IMR-90 (cell line): ENCODE data around the gene SGPL1. TPM values are rescaled to one million over a fixed set of nuclear protein-coding genes. Genes with fewer than 3 reads are reported as not detected.
A peak's percentile ranks its signal among the peaks of the same experiment; 100 is the strongest.

Experiments
- ATAC-seq: fragments of 200-7000 bp; cut with Tn5 transposase; 2 replicates; pipeline ENCODE4 v1.9.1; 2020; ENCODE audit warnings: low read depth, mild to moderate bottlenecking, moderate library complexity
- BruUV-seq: library from RNA; stranded (reverse); fragments of 400-500 nt; replicated peaks from 2 replicates; lab custom pipeline; 2021; lab: Mats Ljungman, UMichigan
- CTCF ChIA-PET: fragments of 300-600 bp; formaldehyde crosslinking; extraction: SDS; loops from one replicate; lab custom pipeline; 2021; ENCODE audit warnings: antibody characterized with exemption; lab: Yijun Ruan, JAX
- POLR2A ChIA-PET: fragments of 300-600 bp; sonication (Branson Sonifier 250); formaldehyde crosslinking; loops from one replicate; lab custom pipeline; 2022; ENCODE audit warnings: antibody characterized with exemption; ENCODE audit not compliant: unreplicated experiment; lab: Charles Lee
- DNase-seq: peaks from one replicate; pipeline ENCODE4 v3.0.0; 2013
- H2AFZ ChIP-seq: replicated peaks from 2 replicates; pipeline ENCODE3; 2013; ENCODE audit warnings: low read length, mild to moderate bottlenecking; ENCODE audit not compliant: poor library complexity
- H2AK5ac ChIP-seq: 2 replicates; pipeline ENCODE4 v1.6.1; 2013; ENCODE audit warnings: low read depth, low read length, inconsistent platforms
- H2AK9ac ChIP-seq: replicated peaks from 2 replicates; pipeline ENCODE3; 2013; ENCODE audit warnings: mild to moderate bottlenecking, low read depth, low read length, moderate library complexity; ENCODE audit not compliant: poor library complexity
- H2BK120ac ChIP-seq: 2 replicates; pipeline ENCODE4 v1.6.1; 2013; ENCODE audit warnings: low read depth, low read length, inconsistent platforms
- H2BK15ac ChIP-seq: 3 replicates; pipeline ENCODE4 v1.6.1; 2013; ENCODE audit warnings: low read depth, low read length, inconsistent platforms
- H2BK20ac ChIP-seq: 2 replicates; pipeline ENCODE4 v1.6.1; 2013; ENCODE audit warnings: low read depth, mild to moderate bottlenecking, inconsistent platforms, low read length, moderate library complexity
- H2BK5ac ChIP-seq: 2 replicates; pipeline ENCODE4 v1.6.1; 2013; ENCODE audit warnings: mild to moderate bottlenecking, low read depth, low read length, inconsistent platforms; ENCODE audit not compliant: poor library complexity, severe bottlenecking
- H3K14ac ChIP-seq: replicated peaks from 2 replicates; pipeline ENCODE4 v1.6.1; 2013; ENCODE audit warnings: low read depth, low read length, inconsistent platforms
- H3K18ac ChIP-seq: 2 replicates; pipeline ENCODE4 v1.6.1; 2013; ENCODE audit warnings: low read depth, low read length, control low read depth
- H3K23ac ChIP-seq: 2 replicates; pipeline ENCODE4 v1.6.1; 2013; ENCODE audit warnings: low read depth, low read length, inconsistent platforms
- H3K27ac ChIP-seq: 2 replicates; pipeline ENCODE4 v1.5.1; 2013; ENCODE audit warnings: mild to moderate bottlenecking, control low read depth, low read length; ENCODE audit not compliant: insufficient read depth
- H3K27me3 ChIP-seq: 2 replicates; pipeline ENCODE4 v1.6.1; 2013; ENCODE audit warnings: low read length; ENCODE audit not compliant: control insufficient read depth, insufficient read depth
- H3K36me3 ChIP-seq: 2 replicates; pipeline ENCODE4 v1.6.1; 2013; ENCODE audit warnings: low read length, mixed read lengths; ENCODE audit not compliant: control insufficient read depth, insufficient read depth
- H3K4ac ChIP-seq: 2 replicates; pipeline ENCODE4 v1.6.1; 2013; ENCODE audit warnings: low read depth, low read length, inconsistent platforms
- H3K4me1 ChIP-seq: 2 replicates; pipeline ENCODE4 v1.6.1; 2013; ENCODE audit warnings: low read length, mixed read lengths; ENCODE audit not compliant: control insufficient read depth, insufficient read depth
- H3K4me2 ChIP-seq: 2 replicates; pipeline ENCODE4 v1.6.1; 2013; ENCODE audit warnings: low read depth, mild to moderate bottlenecking, control low read depth, low read length, moderate library complexity
- H3K4me3 ChIP-seq: 2 replicates; pipeline ENCODE4 v1.5.1; 2013; ENCODE audit warnings: low read depth, mild to moderate bottlenecking, control low read depth, low read length, moderate library complexity; ENCODE audit not compliant: insufficient read depth
- H3K56ac ChIP-seq: 2 replicates; pipeline ENCODE4 v1.6.1; 2013; ENCODE audit warnings: low read length, inconsistent platforms; ENCODE audit not compliant: insufficient read depth; ENCODE audit errors: extremely low read depth
- H3K79me1 ChIP-seq, 2 experiments: 2 replicates each; pipeline ENCODE4 v1.6.1; 2013; ENCODE audit warnings: low read length in 2 of 2, inconsistent platforms in 1 of 2, low read depth in 1 of 2
- H3K9ac ChIP-seq: 2 replicates; pipeline ENCODE4 v1.6.1; 2013; ENCODE audit warnings: low read depth, low read length, control low read depth
- H3K9me1 ChIP-seq: 2 replicates; pipeline ENCODE4 v1.6.1; 2013; ENCODE audit warnings: low read length, inconsistent platforms; ENCODE audit not compliant: insufficient read depth
- H3K9me3 ChIP-seq: 2 replicates; pipeline ENCODE4 v1.6.1; 2013; ENCODE audit warnings: low read length; ENCODE audit not compliant: control insufficient read depth, insufficient read depth
- H4K20me1 ChIP-seq: 2 replicates; pipeline ENCODE4 v1.6.1; 2013; ENCODE audit warnings: low read length, inconsistent platforms; ENCODE audit not compliant: insufficient read depth
- H4K5ac ChIP-seq: 2 replicates; pipeline ENCODE4 v1.6.1; 2013; ENCODE audit warnings: mild to moderate bottlenecking, low read depth, low read length, control low read depth
- H4K8ac ChIP-seq, 2 experiments: 2 replicates each; pipeline ENCODE4 v1.6.1; 2013; ENCODE audit warnings: low read depth in 2 of 2, low read length in 2 of 2, control low read depth in 1 of 2, inconsistent platforms in 1 of 2
- H4K91ac ChIP-seq: 2 replicates; pipeline ENCODE4 v1.6.1; 2013; ENCODE audit warnings: low read depth, low read length, inconsistent platforms; ENCODE audit not compliant: insufficient read depth
- BHLHE40 ChIP-seq: fragments of 150-350 bp; IDR thresholded peaks from 2 replicates; pipeline ENCODE4 v1.6.1; 2016; ENCODE audit warnings: mild to moderate bottlenecking, low read depth, low read length
- CEBPB ChIP-seq: IDR thresholded peaks from 2 replicates; pipeline ENCODE4 v1.6.1; 2012; ENCODE audit warnings: low read depth, low read length, improper control_type of control experiment
- CHD1 ChIP-seq: IDR thresholded peaks from 2 replicates; pipeline ENCODE4 v1.6.1; 2012; ENCODE audit warnings: low read depth, low read length, improper control_type of control experiment
- CTCF ChIP-seq: conservative IDR thresholded peaks from 2 replicates; pipeline ENCODE4 v1.5.1; 2012; ENCODE audit warnings: mild to moderate bottlenecking, low read depth, low read length, improper control_type of control experiment
- ELK1 ChIP-seq: fragments of 150-350 bp; IDR thresholded peaks from 2 replicates; pipeline ENCODE4 v1.6.1; 2016; ENCODE audit warnings: low read depth, mild to moderate bottlenecking, low read length, moderate library complexity, borderline replicate concordance
- FOS ChIP-seq: fragments of 150-350 bp; IDR thresholded peaks from 2 replicates; pipeline ENCODE4 v1.6.1; 2016; ENCODE audit warnings: low read depth, low read length
- MAFK ChIP-seq: IDR thresholded peaks from 2 replicates; pipeline ENCODE4 v1.6.1; 2012; ENCODE audit warnings: low read depth, low read length, improper control_type of control experiment
- MAZ ChIP-seq: IDR thresholded peaks from 2 replicates; pipeline ENCODE4 v1.6.1; 2012; ENCODE audit warnings: low read depth, mild to moderate bottlenecking, low read length, improper control_type of control experiment, moderate library complexity, borderline replicate concordance
- MXI1 ChIP-seq: IDR thresholded peaks from 2 replicates; pipeline ENCODE4 v1.6.1; 2012; ENCODE audit warnings: low read depth, mild to moderate bottlenecking, low read length, moderate library complexity, borderline replicate concordance
- NFE2L2 ChIP-seq: fragments of 150-350 bp; IDR thresholded peaks from 2 replicates; pipeline ENCODE4 v1.6.1; 2016; ENCODE audit warnings: low read depth, mild to moderate bottlenecking, low read length
- POLR2A ChIP-seq: IDR thresholded peaks from 2 replicates; pipeline ENCODE4 v1.6.1; 2012; ENCODE audit warnings: mild to moderate bottlenecking, low read depth, low read length
- RAD21 ChIP-seq: IDR thresholded peaks from 2 replicates; pipeline ENCODE4 v1.6.1; 2012; ENCODE audit warnings: low read length, improper control_type of control experiment
- RCOR1 ChIP-seq: IDR thresholded peaks from 2 replicates; pipeline ENCODE4 v1.6.1; 2012; ENCODE audit warnings: mild to moderate bottlenecking, low read length, improper control_type of control experiment; ENCODE audit not compliant: insufficient replicate concordance
- RFX5 ChIP-seq: IDR thresholded peaks from 2 replicates; pipeline ENCODE4 v1.8.0; 2012; ENCODE audit warnings: low read depth, mild to moderate bottlenecking, low read length, moderate library complexity
- SMC3 ChIP-seq: fragments of 150-350 bp; IDR thresholded peaks from 2 replicates; pipeline ENCODE4 v1.6.1; 2016; ENCODE audit warnings: low read depth, mild to moderate bottlenecking, antibody characterized with exemption, low read length, moderate library complexity
- USF2 ChIP-seq: fragments of 150-350 bp; IDR thresholded peaks from 2 replicates; pipeline ENCODE4 v1.6.1; 2017; ENCODE audit warnings: mild to moderate bottlenecking, antibody characterized with exemption, low read length, low read depth
- WGBS, 2 experiments: methylation state at CpG; one replicate each; pipeline versions ENCODE4 v1.1.5 to v1.1.7; 2013; ENCODE audit warnings: missing lambda C conversion rate in 2 of 2; ENCODE audit not compliant: insufficient read length in 1 of 2; ENCODE audit errors: extremely low coverage in 2 of 2; 5-methylcytosine and 5-hydroxymethylcytosine counted together
- dilution Hi-C: fragments of 300-500 bp; cut with HindIII; formaldehyde crosslinking; loops from one replicate; pipeline ENCODE4 v1.14.3; 2018; ENCODE audit warnings: low sequenced_read_pairs; ENCODE audit not compliant: unreplicated experiment
- in situ Hi-C: fragments of 300-500 bp; cut with MboI; formaldehyde crosslinking; loops from 3 replicates; pipeline ENCODE4 v1.14.3; 2019; ENCODE audit warnings: low sequenced_read_pairs, inconsistent platforms, mixed read lengths
- intact Hi-C: fragments of 100-400 bp; cut with micrococcal nuclease; formaldehyde crosslinking; loops from 2 replicates; pipeline ENCODE4 v1.10.0; 2022
- polyA plus RNA-seq, 3 experiments: library from polyadenylated mRNA; depleted of rRNA; stranded (reverse); fragments of >200 nt; gene quantifications; 2 replicates each; pipeline ENCODE4 v1.2.3, GENCODE V29; 2012; ENCODE audit warnings: low replicate concordance in 1 of 3
- total RNA-seq: library from RNA; depleted of rRNA; stranded (reverse); fragments of >200 nt; gene quantifications from 2 replicates; pipeline ENCODE4 v1.2.3, GENCODE V29; 2012

SGPL1 gene
- total and polyA plus RNA-seq, 2 of the 4 experiments (the other 2 are of a cell fraction), result 12.2 to 26.7 TPM

- H2AK9ac ChIP-seq, result no peak overlapping the region
- H3K27ac ChIP-seq, result no peak overlapping the region
- H2BK120ac ChIP-seq, result no peak overlapping the region
- dilution Hi-C loops (no loop called here), intact Hi-C loops (no loop called here), in situ Hi-C loops (no loop called here)
- no peak overlapping the region for H4K5ac ChIP-seq
- peaks cover 3% of the 10 kb centered on the region for H4K20me1 ChIP-seq
- BruUV-seq, result no TSS peak
- H3K36me3 ChIP-seq, result peaks cover 8% of the 10 kb centered on the region
- H3K56ac ChIP-seq, result no peak overlapping the region
- no peak overlapping the region for H3K4me2 ChIP-seq
- no CpG with 5 or more reads among the region's 4 CpGs for WGBS, 2 experiments
- H3K79me1 ChIP-seq, result peaks cover 27 to 62% of the 10 kb centered on the region in 2 experiments
- no peak overlapping the region for H2AFZ ChIP-seq
- no peak overlapping the region for H4K91ac ChIP-seq
- POLR2A ChIA-PET, result no interaction called here
- DNase-seq, result peak; percentile 39
- no peaks in the 10 kb centered on the region for H3K4me1 ChIP-seq
- H3K9me3 ChIP-seq, result no peaks in the 10 kb centered on the region
- no peaks in the 10 kb centered on the region for H3K27me3 ChIP-seq
- CTCF ChIA-PET, result no interaction called here
- H3K4me3 ChIP-seq, result no peak overlapping the region
- no peak overlapping the region for H3K4ac ChIP-seq
- H2BK20ac ChIP-seq, result no peak overlapping the region
- no peak overlapping the region for H2AK5ac ChIP-seq
- H3K23ac ChIP-seq, result no peak overlapping the region
- H4K8ac ChIP-seq, result no peak overlapping the region
- no peaks in the 10 kb centered on the region; the same call in 1 of the 2 replicates for H3K9me1 ChIP-seq
- no peak for TF ChIP-seq RCOR1
- TF ChIP-seq ELK1, result no peak
- TF ChIP-seq CTCF, result no peak
- no peak for TF ChIP-seq MAFK
- no peak for TF ChIP-seq CHD1
- no peak for TF ChIP-seq RAD21
- TF ChIP-seq RFX5, result no peak
- no peak for TF ChIP-seq NFE2L2
- TF ChIP-seq USF2, result no peak
- no peak for TF ChIP-seq POLR2A
- TF ChIP-seq MAZ, result no peak
- no peak for TF ChIP-seq MXI1
- TF ChIP-seq SMC3, result no peak
- TF ChIP-seq FOS, result no peak
- no peak for TF ChIP-seq CEBPB
- TF ChIP-seq BHLHE40, result no peak
- no peak for ATAC-seq
- no peak overlapping the region for H3K14ac ChIP-seq
- no peak overlapping the region for H2BK5ac ChIP-seq
- no peak overlapping the region for H3K18ac ChIP-seq
- no peak overlapping the region for H2BK15ac ChIP-seq
- H3K9ac ChIP-seq, result no peak overlapping the region
Measured at GRCh38 chr10:70820976-70821750, 5.4 kb downstream of the SGPL1 start.
